ENCODE results near the gene CDH3. TPM values are rescaled to one million over a fixed set of nuclear protein-coding genes. Genes with fewer than 3 reads are reported as not detected.

CDH3 gene
- total and polyA plus RNA-seq, 2 of the 13 experiments (the other 11 are each of a cell fraction or from before 2014, with no cell fraction given) = 0.11 TPM; not detected in 1

- TF ChIP-seq, protein P1, sequence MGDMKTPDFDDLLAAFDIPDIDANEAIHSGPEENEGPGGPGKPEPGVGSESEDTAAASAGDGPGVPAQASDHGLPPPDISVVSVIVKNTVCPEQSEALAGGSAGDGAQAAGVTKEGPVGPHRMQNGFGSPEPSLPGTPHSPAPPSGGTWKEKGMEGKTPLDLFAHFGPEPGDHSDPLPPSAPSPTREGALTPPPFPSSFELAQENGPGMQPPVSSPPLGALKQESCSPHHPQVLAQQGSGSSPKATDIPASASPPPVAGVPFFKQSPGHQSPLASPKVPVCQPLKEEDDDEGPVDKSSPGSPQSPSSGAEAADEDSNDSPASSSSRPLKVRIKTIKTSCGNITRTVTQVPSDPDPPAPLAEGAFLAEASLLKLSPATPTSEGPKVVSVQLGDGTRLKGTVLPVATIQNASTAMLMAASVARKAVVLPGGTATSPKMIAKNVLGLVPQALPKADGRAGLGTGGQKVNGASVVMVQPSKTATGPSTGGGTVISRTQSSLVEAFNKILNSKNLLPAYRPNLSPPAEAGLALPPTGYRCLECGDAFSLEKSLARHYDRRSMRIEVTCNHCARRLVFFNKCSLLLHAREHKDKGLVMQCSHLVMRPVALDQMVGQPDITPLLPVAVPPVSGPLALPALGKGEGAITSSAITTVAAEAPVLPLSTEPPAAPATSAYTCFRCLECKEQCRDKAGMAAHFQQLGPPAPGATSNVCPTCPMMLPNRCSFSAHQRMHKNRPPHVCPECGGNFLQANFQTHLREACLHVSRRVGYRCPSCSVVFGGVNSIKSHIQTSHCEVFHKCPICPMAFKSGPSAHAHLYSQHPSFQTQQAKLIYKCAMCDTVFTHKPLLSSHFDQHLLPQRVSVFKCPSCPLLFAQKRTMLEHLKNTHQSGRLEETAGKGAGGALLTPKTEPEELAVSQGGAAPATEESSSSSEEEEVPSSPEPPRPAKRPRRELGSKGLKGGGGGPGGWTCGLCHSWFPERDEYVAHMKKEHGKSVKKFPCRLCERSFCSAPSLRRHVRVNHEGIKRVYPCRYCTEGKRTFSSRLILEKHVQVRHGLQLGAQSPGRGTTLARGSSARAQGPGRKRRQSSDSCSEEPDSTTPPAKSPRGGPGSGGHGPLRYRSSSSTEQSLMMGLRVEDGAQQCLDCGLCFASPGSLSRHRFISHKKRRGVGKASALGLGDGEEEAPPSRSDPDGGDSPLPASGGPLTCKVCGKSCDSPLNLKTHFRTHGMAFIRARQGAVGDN (CRISPR knock-in tag; IDR thresholded peaks at IDR 0.05) = peak; percentile 33
- TF ChIP-seq, protein P2, sequence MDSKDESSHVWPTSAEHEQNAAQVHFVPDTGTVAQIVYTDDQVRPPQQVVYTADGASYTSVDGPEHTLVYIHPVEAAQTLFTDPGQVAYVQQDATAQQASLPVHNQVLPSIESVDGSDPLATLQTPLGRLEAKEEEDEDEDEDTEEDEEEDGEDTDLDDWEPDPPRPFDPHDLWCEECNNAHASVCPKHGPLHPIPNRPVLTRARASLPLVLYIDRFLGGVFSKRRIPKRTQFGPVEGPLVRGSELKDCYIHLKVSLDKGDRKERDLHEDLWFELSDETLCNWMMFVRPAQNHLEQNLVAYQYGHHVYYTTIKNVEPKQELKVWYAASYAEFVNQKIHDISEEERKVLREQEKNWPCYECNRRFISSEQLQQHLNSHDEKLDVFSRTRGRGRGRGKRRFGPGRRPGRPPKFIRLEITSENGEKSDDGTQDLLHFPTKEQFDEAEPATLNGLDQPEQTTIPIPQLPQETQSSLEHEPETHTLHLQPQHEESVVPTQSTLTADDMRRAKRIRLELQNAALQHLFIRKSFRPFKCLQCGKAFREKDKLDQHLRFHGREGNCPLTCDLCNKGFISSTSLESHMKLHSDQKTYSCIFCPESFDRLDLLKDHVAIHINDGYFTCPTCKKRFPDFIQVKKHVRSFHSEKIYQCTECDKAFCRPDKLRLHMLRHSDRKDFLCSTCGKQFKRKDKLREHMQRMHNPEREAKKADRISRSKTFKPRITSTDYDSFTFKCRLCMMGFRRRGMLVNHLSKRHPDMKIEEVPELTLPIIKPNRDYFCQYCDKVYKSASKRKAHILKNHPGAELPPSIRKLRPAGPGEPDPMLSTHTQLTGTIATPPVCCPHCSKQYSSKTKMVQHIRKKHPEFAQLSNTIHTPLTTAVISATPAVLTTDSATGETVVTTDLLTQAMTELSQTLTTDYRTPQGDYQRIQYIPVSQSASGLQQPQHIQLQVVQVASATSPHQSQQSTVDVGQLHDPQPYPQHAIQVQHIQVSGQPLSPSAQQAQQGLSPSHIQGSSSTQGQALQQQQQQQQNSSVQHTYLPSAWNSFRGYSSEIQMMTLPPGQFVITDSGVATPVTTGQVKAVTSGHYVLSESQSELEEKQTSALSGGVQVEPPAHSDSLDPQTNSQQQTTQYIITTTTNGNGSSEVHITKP (CRISPR knock-in tag; IDR thresholded peaks at IDR 0.05; ENCODE audit: low read depth) = no peak
- peak; percentile 77; the same call in 1 of the 2 replicates for TF ChIP-seq PITX1 (CRISPR knock-in tag; IDR thresholded peaks at IDR 0.05)
- TF ChIP-seq MAF1 (CRISPR knock-in tag; IDR thresholded peaks at IDR 0.05; ENCODE audit: borderline replicate concordance) = no peak
- TF ChIP-seq HES4 (CRISPR knock-in tag; IDR thresholded peaks at IDR 0.05; ENCODE audit: borderline replicate concordance) = no peak
- peak; percentile 18; the same call in 1 of the 2 replicates for TF ChIP-seq SALL1 (CRISPR knock-in tag; IDR thresholded peaks at IDR 0.05)
- TF ChIP-seq ZBTB20 (CRISPR knock-in tag; IDR thresholded peaks at IDR 0.05; ENCODE audit: borderline replicate concordance, low read depth) = 0 out of 2 replicates have a peak, but pooled peaks have one; percentile 32
- peak; percentile 82 for TF ChIP-seq XRCC5 (optimal IDR thresholded peaks at IDR 0.05; ENCODE audit: low read length)
- peak in 1 of 2 experiments; percentile 21; a peak in 1 of 4 replicates for TF ChIP-seq EP300 (IDR thresholded peaks at IDR 0.05; ENCODE audit: low read depth in 2 of 2, low read length in 2 of 2)
- no peak for TF ChIP-seq EP300 (CRISPR knock-in tag; IDR thresholded peaks at IDR 0.05; ENCODE audit: borderline replicate concordance)
- no peak for TF ChIP-seq GMEB2 (CRISPR knock-in tag; IDR thresholded peaks at IDR 0.05; ENCODE audit: low read depth)
- 0 out of 2 replicates have a peak, but pooled peaks have one; percentile 29 for TF ChIP-seq ZNF792 (CRISPR knock-in tag; IDR thresholded peaks at IDR 0.05)
- TF ChIP-seq ZNF607 (CRISPR knock-in tag; IDR thresholded peaks at IDR 0.05; ENCODE audit: borderline replicate concordance) = no peak
- TF ChIP-seq KLF12 (CRISPR knock-in tag; IDR thresholded peaks at IDR 0.05; ENCODE audit: borderline replicate concordance) = peak; percentile 81; the same call in 1 of the 2 replicates
- TF ChIP-seq TRIM24 (CRISPR knock-in tag; IDR thresholded peaks at IDR 0.05) = no peak
- TF ChIP-seq ZNF326 (CRISPR knock-in tag; IDR thresholded peaks at IDR 0.05; ENCODE audit: borderline replicate concordance) = no peak
- TF ChIP-seq, protein P3, sequence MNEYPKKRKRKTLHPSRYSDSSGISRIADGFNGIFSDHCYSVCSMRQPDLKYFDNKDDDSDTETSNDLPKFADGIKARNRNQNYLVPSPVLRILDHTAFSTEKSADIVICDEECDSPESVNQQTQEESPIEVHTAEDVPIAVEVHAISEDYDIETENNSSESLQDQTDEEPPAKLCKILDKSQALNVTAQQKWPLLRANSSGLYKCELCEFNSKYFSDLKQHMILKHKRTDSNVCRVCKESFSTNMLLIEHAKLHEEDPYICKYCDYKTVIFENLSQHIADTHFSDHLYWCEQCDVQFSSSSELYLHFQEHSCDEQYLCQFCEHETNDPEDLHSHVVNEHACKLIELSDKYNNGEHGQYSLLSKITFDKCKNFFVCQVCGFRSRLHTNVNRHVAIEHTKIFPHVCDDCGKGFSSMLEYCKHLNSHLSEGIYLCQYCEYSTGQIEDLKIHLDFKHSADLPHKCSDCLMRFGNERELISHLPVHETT (CRISPR knock-in tag; conservative IDR thresholded peaks at IDR 0.05) = no peak
- no peak for TF ChIP-seq MAFK (conservative IDR thresholded peaks at IDR 0.05 in 1 of 2, IDR thresholded peaks at IDR 0.05 in 1 of 2; ENCODE audit: low read length in 2 of 2)
Observed at GRCh38 chr16:68732042-68732680, 87.1 kb downstream of the CDH3 start (continued).
